BLaER1 treated with 17β-estradiol and CSF1 and Interleukin-3, amounts not matched to agents 10 nM and 100 nM (cell line): ENCODE data around the gene GALNT2.

Experiments
- H3K27ac ChIP-seq, 11 experiments: shearing (Covaris generic); formaldehyde crosslinking; 2 replicates each; pipeline ENCODE4 v1.8.1; 2022
- H3K27me3 ChIP-seq, 11 experiments: shearing (Covaris generic); formaldehyde crosslinking; 2 replicates each; pipeline ENCODE4 v1.8.1; 2022
- H3K36me3 ChIP-seq, 11 experiments: shearing (Covaris generic); formaldehyde crosslinking; 2 replicates each; pipeline ENCODE4 v1.8.1; 2022
- H3K4me1 ChIP-seq, 10 experiments: shearing (Covaris generic); formaldehyde crosslinking; 2 replicates each; pipeline ENCODE4 v1.8.1; 2022
- H3K4me2 ChIP-seq, 11 experiments: shearing (Covaris generic); formaldehyde crosslinking; 2 replicates each; pipeline ENCODE4 v1.8.1; 2022
- H3K4me3 ChIP-seq, 10 experiments: shearing (Covaris generic); formaldehyde crosslinking; 2 replicates each; pipeline ENCODE4 v1.8.1; 2022
- H3K9ac ChIP-seq, 11 experiments: shearing (Covaris generic); formaldehyde crosslinking; 2 replicates each; pipeline ENCODE4 v1.8.1; 2022
- H3K9me3 ChIP-seq, 11 experiments: shearing (Covaris generic); formaldehyde crosslinking; replicated peaks in 1 of 11; 2 replicates each; pipeline ENCODE4 v1.8.1; 2022
- H4K20me1 ChIP-seq, 11 experiments: shearing (Covaris generic); formaldehyde crosslinking; 2 replicates each; pipeline ENCODE4 v1.8.1; 2022
- Cebpa-rat ChIP-seq, 11 experiments: shearing (Covaris generic); IDR thresholded peaks; 2 replicates each; pipeline ENCODE4 v1.8.1; 2022

The GALNT2 gene

GRCh38 chr1:230317823-230318819 lies 251.1 kb downstream of the GALNT2 start:
- Histone ChIP-seq H3K4me2 (no peak overlapping the region), H3K36me3 (peaks cover 0 to 30% (median 0%) of the 10 kb centered on the region in 11 experiments; a peak in 7 of 22 replicates), H3K9ac (no peak overlapping the region), H4K20me1 (peaks cover 0 to 3% (median 0%) of the 10 kb centered on the region in 11 experiments; a peak in 1 of 22 replicates), H3K9me3 (no peaks in the 10 kb centered on the region), H3K27me3 (no peaks in the 10 kb centered on the region), H3K4me1 (peaks cover 0 to 12% (median 0%) of the 10 kb centered on the region in 10 experiments; a peak in 6 of 20 replicates), H3K4me3 (no peak overlapping the region), H3K27ac (no peak overlapping the region)
- TF ChIP-seq Cebpa-rat (IDR thresholded peaks at IDR 0.05): no peak

DNA sequence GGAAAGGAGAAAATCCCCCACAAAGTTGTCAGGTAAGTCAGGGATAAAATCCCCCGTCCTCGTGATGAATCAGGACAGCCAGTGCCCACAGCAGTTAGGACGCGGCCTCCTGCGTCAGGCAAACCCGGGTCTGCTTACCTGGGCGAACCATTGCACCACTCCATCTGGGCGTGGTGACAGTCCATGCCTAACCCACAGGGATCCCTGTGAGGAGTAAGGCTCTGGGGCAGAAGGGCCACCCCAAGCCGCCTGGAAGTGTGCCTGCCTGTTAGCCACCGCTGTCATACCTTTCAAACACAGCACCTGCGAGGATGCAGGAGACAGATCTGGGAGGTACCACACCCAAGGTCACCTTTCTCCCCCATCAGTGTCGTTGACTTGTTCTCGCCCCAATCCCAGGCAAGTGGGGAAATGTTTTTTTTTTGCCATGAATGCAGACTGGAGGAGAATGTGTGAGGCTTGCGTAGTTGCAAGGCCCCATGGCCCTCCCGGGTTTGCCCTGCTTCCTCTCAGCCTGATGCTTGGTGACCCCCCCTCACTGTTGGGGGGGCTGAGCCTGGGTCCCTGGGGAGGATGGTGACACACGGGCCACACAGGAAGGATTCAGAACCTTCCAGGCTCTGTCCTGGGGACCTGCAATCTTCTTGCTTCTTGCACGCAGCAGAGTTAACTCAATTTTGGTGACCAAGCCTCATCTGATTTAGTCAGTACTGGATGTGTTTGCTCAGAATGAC lies 252.1 kb downstream of the GALNT2 start:
- no peak overlapping the region for H3K9ac ChIP-seq
- H3K4me1 ChIP-seq: peaks cover 0 to 12% (median 0%) of the 10 kb centered on the region in 10 experiments; a peak in 6 of 20 replicates
- H3K27me3 ChIP-seq: no peaks in the 10 kb centered on the region
- peaks cover 0 to 12% (median 0%) of the 10 kb centered on the region in 11 experiments; a peak in 1 of 22 replicates for H4K20me1 ChIP-seq
- peaks cover 0 to 41% (median 0%) of the 10 kb centered on the region in 11 experiments; a peak in 7 of 22 replicates for H3K36me3 ChIP-seq
- no peak for TF ChIP-seq Cebpa-rat (IDR thresholded peaks at IDR 0.05)
- H3K27ac ChIP-seq: no peak overlapping the region
- H3K9me3 ChIP-seq: no peaks in the 10 kb centered on the region
- H3K4me3 ChIP-seq: no peak overlapping the region
- H3K4me2 ChIP-seq: peak overlapping the region in 2 of 11 experiments; percentile 13 to 36; a peak in 1 of 22 replicates

GRCh38 chr1:230320804-230321203 lies 253.8 kb downstream of the GALNT2 start:
- Histone ChIP-seq H3K27ac (no peak overlapping the region), H3K9ac (no peak overlapping the region), H3K4me1 (peaks cover 0 to 12% (median 0%) of the 10 kb centered on the region in 10 experiments; a peak in 5 of 20 replicates), H3K36me3 (peaks cover 0 to 57% (median 0%) of the 10 kb centered on the region in 11 experiments; a peak in 7 of 22 replicates), H3K4me2 (peak overlapping the region in 4 of 11 experiments; percentile 4 to 19 (median 16); a peak in 5 of 22 replicates), H3K27me3 (no peaks in the 10 kb centered on the region), H3K4me3 (no peak overlapping the region), H3K9me3 (no peaks in the 10 kb centered on the region), H4K20me1 (peaks cover 0 to 22% (median 0%) of the 10 kb centered on the region in 11 experiments; a peak in 3 of 22 replicates)
- no peak for TF ChIP-seq Cebpa-rat (IDR thresholded peaks at IDR 0.05)

DNA sequence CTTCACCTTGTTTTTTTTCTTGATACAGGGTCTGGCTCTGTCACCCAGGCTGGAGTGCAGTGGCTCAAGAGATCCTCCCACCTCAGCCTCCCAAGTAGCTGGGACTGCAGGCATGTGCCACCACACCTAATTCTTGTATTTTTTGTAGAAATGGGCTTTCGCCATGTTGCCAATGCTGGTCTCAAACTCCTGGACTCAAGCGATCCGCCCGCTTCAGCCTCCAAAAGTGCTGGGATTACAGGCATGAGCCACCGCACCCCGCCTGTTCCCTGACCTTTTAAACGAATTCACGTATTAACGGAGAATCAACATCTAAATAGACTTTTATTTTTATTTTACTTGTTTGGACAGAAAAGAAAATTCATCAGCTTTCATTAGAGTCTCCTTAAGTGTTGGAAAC lies 254.3 kb downstream of the GALNT2 start:
- no peaks in the 10 kb centered on the region for H3K27me3 ChIP-seq
- H3K4me2 ChIP-seq: no peak overlapping the region; a peak in 1 of 22 replicates
- no peak for TF ChIP-seq Cebpa-rat (IDR thresholded peaks at IDR 0.05)
- H4K20me1 ChIP-seq: peaks cover 0 to 27% (median 0%) of the 10 kb centered on the region in 11 experiments; a peak in 3 of 22 replicates
- peaks cover 0 to 63% (median 0%) of the 10 kb centered on the region in 11 experiments; a peak in 7 of 22 replicates for H3K36me3 ChIP-seq
- no peaks in the 10 kb centered on the region for H3K9me3 ChIP-seq
- H3K4me3 ChIP-seq: no peak overlapping the region
- H3K27ac ChIP-seq: no peak overlapping the region
- H3K4me1 ChIP-seq: peaks cover 0 to 12% (median 0%) of the 10 kb centered on the region in 10 experiments; a peak in 5 of 20 replicates
- H3K9ac ChIP-seq: no peak overlapping the region

GRCh38 chr1:230321741-230322420 lies 254.8 kb downstream of the GALNT2 start:
- peaks cover 0 to 33% (median 0%) of the 10 kb centered on the region in 11 experiments; a peak in 3 of 22 replicates for H4K20me1 ChIP-seq
- H3K4me1 ChIP-seq: peaks cover 0 to 12% (median 0%) of the 10 kb centered on the region in 10 experiments; a peak in 5 of 20 replicates
- no peak overlapping the region for H3K4me2 ChIP-seq
- no peak overlapping the region for H3K4me3 ChIP-seq
- H3K36me3 ChIP-seq: peaks cover 0 to 68% (median 0%) of the 10 kb centered on the region in 11 experiments; a peak in 7 of 22 replicates
- no peak for TF ChIP-seq Cebpa-rat (IDR thresholded peaks at IDR 0.05)
- H3K27ac ChIP-seq: no peak overlapping the region
- no peaks in the 10 kb centered on the region for H3K27me3 ChIP-seq
- no peaks in the 10 kb centered on the region for H3K9me3 ChIP-seq
- H3K9ac ChIP-seq: no peak overlapping the region

- Histone ChIP-seq H3K4me3 (no peak overlapping the region), H4K20me1 (peaks cover 0 to 37% (median 0%) of the 10 kb centered on the region in 11 experiments; a peak in 3 of 22 replicates), H3K36me3 (peaks cover 0 to 73% (median 0%) of the 10 kb centered on the region in 11 experiments; a peak in 7 of 22 replicates), H3K4me1 (peaks cover 0 to 12% (median 0%) of the 10 kb centered on the region in 10 experiments; a peak in 5 of 20 replicates), H3K27ac (no peak overlapping the region), H3K4me2 (no peak overlapping the region), H3K9ac (no peak overlapping the region), H3K9me3 (no peaks in the 10 kb centered on the region), H3K27me3 (no peaks in the 10 kb centered on the region)
- no peak for TF ChIP-seq Cebpa-rat (IDR thresholded peaks at IDR 0.05)
Measured at GRCh38 chr1:230322421-230322756, 255.4 kb downstream of the GALNT2 start.

- Histone ChIP-seq H3K9ac (no peak overlapping the region), H3K4me3 (no peak overlapping the region), H3K36me3 (peaks cover 0 to 80% (median 0%) of the 10 kb centered on the region in 11 experiments; a peak in 7 of 22 replicates), H3K9me3 (no peaks in the 10 kb centered on the region), H3K4me2 (no peak overlapping the region), H3K27ac (no peak overlapping the region), H4K20me1 (peaks cover 0 to 43% (median 0%) of the 10 kb centered on the region in 11 experiments; a peak in 3 of 22 replicates), H3K27me3 (no peaks in the 10 kb centered on the region), H3K4me1 (peaks cover 0 to 12% (median 0%) of the 10 kb centered on the region in 10 experiments; a peak in 5 of 20 replicates)
- TF ChIP-seq Cebpa-rat (IDR thresholded peaks at IDR 0.05): no peak
Measured at GRCh38 chr1:230322967-230323547, 256.0 kb downstream of the GALNT2 start.

DNA sequence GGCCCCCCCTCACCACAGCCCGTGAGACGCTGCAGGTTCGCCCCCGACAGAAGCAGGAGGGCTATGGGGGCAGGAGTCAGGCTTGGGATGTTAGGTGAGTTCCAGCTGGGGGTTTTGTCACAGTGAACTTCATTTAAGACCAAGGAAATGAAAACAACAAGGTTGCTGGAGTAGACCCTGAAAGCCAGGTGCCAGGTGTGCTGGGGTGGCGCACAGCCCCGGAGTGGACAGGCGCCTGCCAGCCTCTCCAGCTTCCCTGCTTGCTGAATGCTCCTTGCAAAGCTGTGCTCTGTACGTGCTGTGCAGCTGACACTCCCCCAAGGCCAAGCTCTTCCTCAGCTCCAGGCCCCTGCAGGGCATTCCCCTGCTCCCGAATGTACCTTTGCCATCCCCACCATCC lies 256.6 kb downstream of the GALNT2 start:
- Histone ChIP-seq H3K9ac (no peak overlapping the region), H3K36me3 (peaks cover 0 to 86% (median 0%) of the 10 kb centered on the region in 11 experiments; a peak in 7 of 22 replicates), H3K4me1 (peaks cover 0 to 12% (median 0%) of the 10 kb centered on the region in 10 experiments; a peak in 5 of 20 replicates), H3K4me3 (no peak overlapping the region), H4K20me1 (peaks cover 0 to 43% (median 0%) of the 10 kb centered on the region in 11 experiments; a peak in 3 of 22 replicates), H3K4me2 (no peak overlapping the region), H3K27ac (no peak overlapping the region), H3K9me3 (no peaks in the 10 kb centered on the region), H3K27me3 (no peaks in the 10 kb centered on the region)
- TF ChIP-seq Cebpa-rat (IDR thresholded peaks at IDR 0.05): no peak
